Stimulated activated CD4-positive, alpha-beta T cell treated with anti-CD3 and anti-CD28 coated beads, Interleukin-2, amount 100 ng/mL, for 24 hours (primary cell): ENCODE data around the gene HLA-DMB.

Experiments
- DNase-seq, 2 donors: peaks; one replicate each; pipeline ENCODE4 v3.0.0-alpha.2; 2020

HLA-DMB gene

GRCh38 chr6:32940656-32941213 lies at the start of gene HLA-DMB:
Gene HLA-DMB, minus strand, starts transcription at chr6:32941028. Its CDS starts 221 bp downstream, at chr6:32940807.
- DNase-seq: peak; percentile 15 to 39

GRCh38 chr6:32989368-32989767 lies 48.5 kb upstream of the HLA-DMB start:
- DNase-seq: no peak

DNA sequence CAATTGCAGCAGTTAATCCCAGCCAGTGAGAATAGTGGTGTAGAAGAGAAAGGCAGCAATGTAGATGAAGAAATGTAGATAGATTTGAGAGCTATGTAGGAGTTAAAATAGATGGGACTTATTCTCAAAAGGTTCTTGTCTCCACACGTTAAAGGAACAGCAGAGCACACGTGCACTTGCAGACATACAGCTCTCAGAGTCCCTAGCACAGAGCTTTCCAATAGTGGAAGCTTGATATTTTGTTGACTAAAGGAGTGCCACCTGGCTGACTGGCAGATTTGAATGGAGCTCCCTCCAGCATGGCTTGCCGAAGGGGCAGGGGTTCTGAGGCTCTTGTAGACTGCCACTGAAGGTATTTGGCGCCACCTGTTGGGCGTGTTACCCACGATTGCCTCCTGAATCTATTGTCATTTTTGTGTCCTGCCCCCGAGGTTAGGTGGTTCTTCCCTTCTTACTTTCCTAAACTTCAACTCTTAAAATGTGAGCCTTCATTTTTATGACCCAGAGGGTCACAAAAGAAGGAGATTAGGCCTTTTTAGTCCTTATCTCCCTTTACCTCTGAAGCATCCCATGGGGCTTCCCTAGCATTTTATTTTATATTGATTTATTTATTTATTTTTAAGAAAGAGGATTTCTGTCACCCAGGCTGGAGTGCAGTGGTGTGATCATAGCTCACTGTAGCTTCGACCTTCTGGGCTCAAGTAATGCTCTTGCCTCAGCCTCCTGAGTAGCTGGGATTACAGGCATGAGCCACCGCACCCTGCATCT lies 44.0 kb upstream of the HLA-DMB start:
- DNase-seq: peak; percentile 94 to 95

DNA sequence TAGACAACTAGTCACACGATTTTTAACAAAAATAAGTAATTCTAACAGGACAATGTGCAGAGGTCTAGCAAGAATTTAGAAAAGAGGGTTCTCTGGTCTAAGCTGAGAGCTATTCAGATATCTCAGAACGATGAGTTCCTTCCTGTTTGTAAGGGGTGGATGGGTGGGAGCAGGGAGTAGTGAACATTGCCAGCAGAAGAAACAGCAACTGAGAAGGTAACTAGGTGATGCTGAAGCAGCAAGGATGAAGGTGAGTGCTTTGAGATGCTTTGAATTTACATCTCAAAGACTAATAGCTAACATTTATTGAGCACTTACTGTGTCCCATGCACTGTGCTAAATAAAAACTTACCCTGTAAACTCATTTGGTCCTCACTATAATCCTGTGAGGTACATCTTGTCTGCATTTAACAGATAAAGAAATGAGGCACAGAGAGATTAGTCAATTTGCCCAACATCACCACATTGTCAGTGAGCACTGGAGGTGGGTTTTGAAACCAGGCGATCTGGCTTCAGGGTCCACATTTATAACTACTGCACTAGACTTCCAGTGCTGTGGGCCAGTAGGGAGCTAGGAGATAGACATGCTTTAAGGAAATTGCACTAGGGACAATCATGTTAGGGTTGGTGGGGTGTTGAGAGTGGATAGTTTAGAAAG lies 43.3 kb upstream of the HLA-DMB start:
- DNase-seq: no peak

DNA sequence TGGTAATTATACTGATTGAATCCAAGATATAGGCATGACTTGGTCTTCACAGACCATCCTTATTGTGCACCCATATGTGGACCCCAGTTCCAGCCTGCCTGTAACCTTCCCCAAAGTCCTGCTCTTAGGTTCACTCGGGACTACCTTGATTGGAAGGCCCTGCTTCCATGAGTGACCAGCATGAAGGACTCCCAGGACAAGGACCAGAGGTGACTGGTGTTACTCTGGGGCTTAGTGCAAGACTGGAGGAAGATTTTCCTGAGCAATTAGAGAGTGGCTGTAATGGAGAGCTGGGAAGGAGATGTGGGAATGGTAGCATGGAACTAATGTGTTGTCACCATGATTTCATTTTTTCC lies 42.6 kb upstream of the HLA-DMB start:
- DNase-seq: no peak

DNA sequence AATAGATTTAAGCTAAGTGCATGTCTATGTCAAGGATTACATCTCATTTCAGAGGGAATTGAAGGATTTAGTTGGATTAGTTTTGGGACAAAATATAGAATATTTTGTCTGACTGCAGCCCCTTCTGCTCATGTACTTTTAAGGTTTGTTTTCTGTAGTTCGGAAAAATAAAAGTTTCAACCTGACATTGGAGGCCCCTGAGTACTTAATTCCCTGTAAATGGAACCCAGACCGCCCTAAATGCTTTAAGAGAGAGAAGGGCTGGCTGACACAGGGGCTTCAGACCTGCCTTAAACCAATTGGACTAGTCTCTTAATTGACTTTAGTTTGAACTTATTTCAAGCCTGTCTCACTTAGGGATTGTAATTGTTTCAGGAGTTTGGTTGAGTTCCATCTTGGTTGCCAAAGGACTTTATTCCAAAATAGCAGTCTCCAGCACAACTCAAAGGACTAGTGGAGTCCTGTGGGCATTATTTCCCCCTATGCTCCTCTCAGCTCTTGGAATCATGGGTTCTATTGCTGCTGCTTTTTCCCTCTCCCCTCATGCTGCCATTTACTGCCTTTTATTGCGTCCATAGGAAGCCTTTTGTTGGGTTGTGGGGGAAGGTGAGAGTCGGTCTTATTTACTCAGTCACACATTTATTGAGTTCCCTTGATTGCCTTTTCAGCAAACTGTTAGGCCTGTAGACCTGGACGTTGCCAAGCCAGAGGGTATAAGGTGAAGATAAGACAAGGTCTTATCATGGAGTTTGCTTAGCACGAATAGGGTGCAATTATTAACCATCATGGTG lies 42.1 kb upstream of the HLA-DMB start:
- DNase-seq: no peak

GRCh38 chr6:32982084-32982701 lies 41.4 kb upstream of the HLA-DMB start:
- DNase-seq: no peak

DNA sequence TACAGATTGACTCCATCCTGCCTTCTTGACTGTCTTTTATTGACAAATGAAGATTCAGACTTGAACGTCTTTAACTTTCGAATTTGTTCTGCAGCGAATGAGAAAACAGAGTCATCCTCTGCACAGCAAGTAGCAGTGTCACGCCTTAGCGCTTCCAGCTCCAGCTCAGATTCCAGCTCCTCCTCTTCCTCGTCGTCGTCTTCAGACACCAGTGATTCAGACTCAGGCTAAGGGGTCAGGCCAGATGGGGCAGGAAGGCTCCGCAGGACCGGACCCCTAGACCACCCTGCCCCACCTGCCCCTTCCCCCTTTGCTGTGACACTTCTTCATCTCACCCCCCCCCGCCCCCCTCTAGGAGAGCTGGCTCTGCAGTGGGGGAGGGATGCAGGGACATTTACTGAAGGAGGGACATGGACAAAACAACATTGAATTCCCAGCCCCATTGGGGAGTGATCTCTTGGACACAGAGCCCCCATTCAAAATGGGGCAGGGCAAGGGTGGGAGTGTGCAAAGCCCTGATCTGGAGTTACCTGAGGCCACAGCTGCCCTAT lies 39.7 kb upstream of the HLA-DMB start:
- no peak for DNase-seq

GRCh38 chr6:32979720-32980487 lies 39.1 kb upstream of the HLA-DMB start:
- no peak for DNase-seq

DNA sequence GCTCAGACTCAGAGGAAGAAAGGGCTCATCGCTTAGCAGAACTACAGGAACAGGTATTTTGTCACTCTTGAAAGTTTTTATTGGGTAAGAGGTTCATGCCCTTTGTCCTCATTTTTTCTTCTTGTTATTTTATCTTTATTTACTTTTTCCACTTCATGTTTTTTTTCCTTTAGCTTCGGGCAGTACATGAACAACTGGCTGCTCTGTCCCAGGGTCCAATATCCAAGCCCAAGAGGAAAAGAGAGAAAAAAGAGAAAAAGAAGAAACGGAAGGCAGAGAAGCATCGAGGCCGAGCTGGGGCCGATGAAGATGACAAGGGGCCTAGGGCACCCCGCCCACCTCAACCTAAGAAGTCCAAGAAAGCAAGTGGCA lies 37.1 kb upstream of the HLA-DMB start:
- no peak for DNase-seq

DNA sequence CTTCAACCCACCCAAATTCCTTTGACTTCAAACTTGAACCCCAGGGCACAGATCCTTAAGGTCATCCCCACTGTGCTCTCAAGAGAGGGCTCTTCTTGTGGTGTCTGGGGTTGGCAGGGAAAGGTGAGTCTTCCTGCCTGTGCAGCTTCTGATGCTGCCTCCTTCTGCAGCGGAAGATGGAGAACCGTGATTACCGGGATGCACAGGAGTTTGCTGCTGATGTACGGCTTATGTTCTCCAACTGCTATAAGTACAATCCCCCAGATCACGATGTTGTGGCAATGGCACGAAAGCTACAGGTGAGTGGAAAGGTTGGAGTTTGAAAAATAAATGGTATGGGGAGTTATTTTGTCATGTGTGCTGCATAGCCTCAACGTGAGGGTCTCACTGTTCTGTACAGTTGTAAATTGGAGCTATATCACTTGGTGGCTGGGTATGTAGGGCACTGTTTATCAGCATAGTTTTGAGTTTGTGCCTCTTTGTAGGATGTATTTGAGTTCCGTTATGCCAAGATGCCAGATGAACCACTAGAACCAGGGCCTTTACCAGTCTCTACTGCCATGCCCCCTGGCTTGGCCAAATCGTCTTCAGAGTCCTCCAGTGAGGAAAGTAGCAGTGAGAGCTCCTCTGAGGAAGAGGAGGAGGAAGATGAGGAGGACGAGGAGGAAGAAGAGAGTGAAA lies 36.6 kb upstream of the HLA-DMB start:
- no peak for DNase-seq

DNA sequence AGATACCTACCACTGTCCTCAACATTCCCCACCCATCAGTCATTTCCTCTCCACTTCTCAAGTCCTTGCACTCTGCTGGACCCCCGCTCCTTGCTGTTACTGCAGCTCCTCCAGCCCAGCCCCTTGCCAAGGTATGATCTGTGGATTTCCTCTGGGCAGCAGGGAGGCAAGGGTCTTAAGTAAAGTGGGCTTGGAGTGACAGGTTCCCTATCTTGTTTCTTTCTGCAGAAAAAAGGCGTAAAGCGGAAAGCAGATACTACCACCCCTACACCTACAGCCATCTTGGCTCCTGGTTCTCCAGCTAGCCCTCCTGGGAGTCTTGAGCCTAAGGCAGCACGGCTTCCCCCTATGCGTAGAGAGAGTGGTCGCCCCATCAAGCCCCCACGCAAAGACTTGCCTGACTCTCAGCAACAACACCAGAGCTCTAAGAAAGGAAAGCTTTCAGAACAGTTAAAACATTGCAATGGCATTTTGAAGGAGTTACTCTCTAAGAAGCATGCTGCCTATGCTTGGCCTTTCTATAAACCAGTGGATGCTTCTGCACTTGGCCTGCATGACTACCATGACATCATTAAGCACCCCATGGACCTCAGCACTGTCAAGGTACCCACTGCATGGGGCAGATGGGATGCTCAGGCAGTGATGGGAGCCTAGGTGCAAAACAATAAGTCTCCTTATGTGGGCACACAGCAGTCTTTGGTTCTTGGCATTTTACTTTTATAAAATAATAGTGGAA lies 35.7 kb upstream of the HLA-DMB start:
- DNase-seq: no peak

DNA sequence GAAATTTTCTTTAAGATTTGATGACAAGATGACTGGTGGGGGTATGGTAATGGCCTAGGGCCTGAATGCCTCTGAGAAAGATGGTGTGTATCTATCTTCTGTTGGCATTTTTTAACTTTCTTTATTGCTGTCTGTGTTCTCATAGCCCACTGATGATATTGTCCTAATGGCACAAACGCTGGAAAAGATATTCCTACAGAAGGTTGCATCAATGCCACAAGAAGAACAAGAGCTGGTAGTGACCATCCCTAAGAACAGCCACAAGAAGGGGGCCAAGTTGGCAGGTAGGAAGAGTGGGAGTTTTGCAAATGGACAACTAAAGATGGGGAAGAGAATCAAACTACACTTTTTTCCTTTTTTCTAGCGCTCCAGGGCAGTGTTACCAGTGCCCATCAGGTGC lies 35.1 kb upstream of the HLA-DMB start:
- DNase-seq: no peak

DNA sequence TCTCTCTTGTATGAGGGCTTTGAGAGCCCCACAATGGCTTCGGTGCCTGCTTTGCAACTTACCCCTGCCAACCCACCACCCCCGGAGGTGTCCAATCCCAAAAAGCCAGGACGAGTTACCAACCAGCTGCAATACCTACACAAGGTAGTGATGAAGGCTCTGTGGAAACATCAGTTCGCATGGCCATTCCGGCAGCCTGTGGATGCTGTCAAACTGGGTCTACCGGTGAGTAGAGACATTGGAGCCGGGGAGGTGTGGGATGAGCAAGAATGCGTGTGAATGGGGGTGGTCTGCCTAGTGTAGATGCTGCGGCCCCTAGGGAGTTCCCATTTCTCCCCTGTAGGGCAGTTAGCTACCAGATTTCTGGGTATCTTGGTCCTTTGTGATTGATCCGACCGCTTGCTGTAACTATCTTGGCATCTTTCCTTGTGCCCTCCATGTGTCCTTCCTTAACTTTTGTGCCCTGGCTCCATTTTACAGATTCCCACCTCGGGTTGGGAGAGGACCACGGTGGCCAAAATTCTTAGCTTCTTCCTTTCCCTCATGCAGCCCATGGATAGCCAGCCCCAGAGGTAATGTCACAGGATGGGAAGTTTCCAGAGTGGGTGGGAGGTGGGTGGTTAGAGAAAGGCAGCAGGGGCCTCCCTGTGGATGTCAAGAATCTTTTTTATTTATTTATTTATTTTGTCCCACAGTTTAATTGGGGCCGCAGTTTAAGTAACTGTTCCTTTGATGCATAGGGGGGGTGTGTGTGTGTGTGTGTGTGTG lies 33.9 kb upstream of the HLA-DMB start:
- no peak for DNase-seq

- no peak for DNase-seq
These were observed 33.1 kb upstream of the HLA-DMB start for GRCh38 chr6:32974016-32974333.

GRCh38 chr6:32973144-32974015 lies 32.6 kb upstream of the HLA-DMB start:
- DNase-seq: peak; percentile 53 to 61

GRCh38 chr6:32972353-32973143 lies 31.7 kb upstream of the HLA-DMB start:
- peak; percentile 53 to 68 for DNase-seq
